Large intestine (tissue), 12 donors: Measurements from ENCODE around the gene QDPR. TPM values are rescaled to one million over a fixed set of nuclear protein-coding genes. Genes with fewer than 3 reads are reported as not detected.

ENCODE experiments used
- DNase-seq, 2 donors: peaks; one replicate each; pipeline versions ENCODE4 v3.0.0 to v3.0.0-alpha.2; 2013
- H3K27ac ChIP-seq: one replicate; pipeline ENCODE4 v1.5.1; 2013; ENCODE audit warnings: low read length
- H3K27me3 ChIP-seq: 2 replicates; pipeline ENCODE4 v1.6.1; 2013; ENCODE audit warnings: low read length; ENCODE audit not compliant: control insufficient read depth, insufficient read depth
- H3K36me3 ChIP-seq: 2 replicates; pipeline ENCODE4 v1.6.1; 2013; ENCODE audit warnings: low read length; ENCODE audit not compliant: control insufficient read depth, insufficient read depth
- H3K4me1 ChIP-seq: one replicate; pipeline ENCODE4 v1.6.1; 2013; ENCODE audit warnings: low read length; ENCODE audit not compliant: control insufficient read depth, insufficient read depth
- H3K4me3 ChIP-seq: one replicate; pipeline ENCODE4 v1.5.1; 2013; ENCODE audit warnings: low read length
- H3K9me3 ChIP-seq: one replicate; pipeline ENCODE4 v1.6.1; 2013; ENCODE audit warnings: mild to moderate bottlenecking, low read depth, low read length, moderate library complexity; ENCODE audit not compliant: control insufficient read depth
- whole genome bisulfite sequencing: methylation state at CpG from one replicate; pipeline ENCODE4 v1.1.5; 2013; ENCODE audit warnings: low lambda C conversion rate; ENCODE audit not compliant: insufficient coverage; 5-methylcytosine and 5-hydroxymethylcytosine counted together
- long read RNA-seq, 11 donors: transcript quantifications; one replicate each; lab custom pipeline, GENCODE V29; 2026
- polyA plus RNA-seq: library from polyadenylated mRNA; unstranded; fragments of 120-200 nt; gene quantifications from one replicate; pipeline ENCODE4 v1.2.1, GENCODE V29; 2013

QDPR gene
- polyA plus RNA-seq, result 72.9 TPM
- long read RNA-seq, donor 1, transcript QDPR-201 (7 exons, 1,648 nt), result major isoform, 23 of 28 reads
- long read RNA-seq, donor 1, partial matches to known transcripts, result 0 of 28 reads
- long read RNA-seq, donor 1, other reads (novel, unspliced or antisense), result 0 of 28 reads
- long read RNA-seq, donor 2, transcript QDPR-201 (7 exons, 1,648 nt), result major isoform, 79 of 101 reads
- long read RNA-seq, donor 2, partial matches to known transcripts, result 12 of 101 reads
- long read RNA-seq, donor 2, other reads (novel, unspliced or antisense), result 0 of 101 reads
- long read RNA-seq, donor 3, transcript QDPR-201 (7 exons, 1,648 nt), result major isoform, 52 of 82 reads
- long read RNA-seq, donor 3, transcript QDPR-205 (6 exons, 1,374 nt), result minor isoform, 5 of 82 reads
- long read RNA-seq, donor 3, partial matches to known transcripts, result 13 of 82 reads
- long read RNA-seq, donor 3, other reads (novel, unspliced or antisense), result 5 of 82 reads
- long read RNA-seq, donor 4, transcript QDPR-201 (7 exons, 1,648 nt), result major isoform, 6 of 7 reads
- long read RNA-seq, donor 4, partial matches to known transcripts, result 0 of 7 reads
- long read RNA-seq, donor 4, other reads (novel, unspliced or antisense), result 0 of 7 reads
- long read RNA-seq, donor 5, transcript QDPR-201 (7 exons, 1,648 nt), result major isoform, 15 of 23 reads
- long read RNA-seq, donor 5, transcript QDPR-202 (6 exons, 1,278 nt), result minor isoform, 5 of 23 reads
- long read RNA-seq, donor 5, partial matches to known transcripts, result 0 of 23 reads
- long read RNA-seq, donor 5, other reads (novel, unspliced or antisense), result 0 of 23 reads
- long read RNA-seq, donor 6, transcript QDPR-201 (7 exons, 1,648 nt), result major isoform, 52 of 78 reads
- long read RNA-seq, donor 6, transcript QDPR-205 (6 exons, 1,374 nt), result minor isoform, 5 of 78 reads
- long read RNA-seq, donor 6, partial matches to known transcripts, result 11 of 78 reads
- long read RNA-seq, donor 6, other reads (novel, unspliced or antisense), result 6 of 78 reads
- long read RNA-seq, donor 7, transcript QDPR-201 (7 exons, 1,648 nt), result major isoform, 16 of 18 reads
- long read RNA-seq, donor 7, partial matches to known transcripts, result 0 of 18 reads
- long read RNA-seq, donor 7, other reads (novel, unspliced or antisense), result 0 of 18 reads
- long read RNA-seq, donor 8, transcript QDPR-201 (7 exons, 1,648 nt), result major isoform, 70 of 101 reads
- long read RNA-seq, donor 8, transcript QDPR-205 (6 exons, 1,374 nt), result minor isoform, 8 of 101 reads
- long read RNA-seq, donor 8, partial matches to known transcripts, result 13 of 101 reads
- long read RNA-seq, donor 8, other reads (novel, unspliced or antisense), result 6 of 101 reads
- long read RNA-seq, donor 9, transcript QDPR-201 (7 exons, 1,648 nt), result major isoform, 46 of 62 reads
- long read RNA-seq, donor 9, partial matches to known transcripts, result 12 of 62 reads
- long read RNA-seq, donor 9, other reads (novel, unspliced or antisense), result 0 of 62 reads
- long read RNA-seq, donor 10, transcript QDPR-205 (6 exons, 1,374 nt), result minor isoform, 10 of 65 reads
- long read RNA-seq, donor 10, transcript QDPR-202 (6 exons, 1,278 nt), result minor isoform, 5 of 65 reads
- long read RNA-seq, donor 10, transcript QDPR-201 (7 exons, 1,648 nt), result major isoform, 40 of 65 reads
- long read RNA-seq, donor 10, partial matches to known transcripts, result 0 of 65 reads
- long read RNA-seq, donor 10, other reads (novel, unspliced or antisense), result 8 of 65 reads
- long read RNA-seq, donor 11, transcript QDPR-201 (7 exons, 1,648 nt), result major isoform, 33 of 50 reads
- long read RNA-seq, donor 11, partial matches to known transcripts, result 11 of 50 reads
- long read RNA-seq, donor 11, other reads (novel, unspliced or antisense), result 0 of 50 reads

DNA sequence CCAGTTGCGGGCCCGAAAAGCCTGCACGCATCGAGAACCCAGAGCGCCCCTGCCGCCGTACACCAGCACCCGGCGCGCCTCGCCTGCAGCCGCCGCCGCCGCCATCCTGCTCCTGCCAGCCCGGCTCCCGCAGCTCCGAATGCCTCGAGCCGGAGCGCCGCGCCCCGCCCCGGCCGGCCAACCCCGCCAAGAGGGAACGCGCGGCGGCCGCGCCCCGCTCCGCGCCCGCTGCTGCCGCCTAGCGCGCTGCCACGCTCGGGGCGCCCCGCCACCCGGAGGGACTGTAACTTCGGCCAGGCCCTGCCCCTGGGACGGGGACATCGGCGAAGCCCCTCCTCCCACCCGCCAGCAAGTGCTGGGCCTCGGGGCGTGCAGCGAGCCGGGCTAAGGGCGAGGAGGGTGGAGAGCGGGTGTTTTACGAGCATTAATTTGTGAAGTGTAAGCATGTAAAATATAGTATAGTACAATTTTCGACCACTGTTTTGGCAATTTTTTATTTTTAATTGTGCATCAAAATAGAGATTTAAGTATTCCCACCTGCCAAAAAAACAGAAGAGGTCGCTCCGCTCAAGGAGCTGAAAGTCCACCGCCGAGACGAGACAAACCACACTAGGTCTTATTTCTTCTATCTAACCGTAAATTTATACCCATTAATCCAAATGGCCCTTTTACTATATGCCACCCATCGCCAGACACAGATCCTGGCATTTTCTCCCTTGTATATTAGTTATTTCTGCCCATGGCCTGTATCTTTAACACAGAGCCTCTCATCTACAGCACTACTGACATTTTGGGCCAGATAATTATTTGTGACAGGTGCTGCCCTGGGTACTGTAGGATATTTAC lies at the start of gene QDPR:
TSS of gene QDPR (minus strand) at position 141 of the 846 bp plus-strand sequence. CDS start at position 105, 36 bp downstream.
- Histone ChIP-seq H3K27ac (peak within 1 kb of the TSS; percentile 92), H3K9me3 (no peaks in the 10 kb centered on the region), H3K4me3 (peak within 1 kb of the TSS; percentile 88), H3K27me3 (no peaks in the 10 kb centered on the region), H3K36me3 (peaks cover 17% of the 10 kb centered on the region), H3K4me1 (peaks cover 10% of the 10 kb centered on the region)
- DNase-seq, result peak; percentile 63 to 86
- 28% methylated on average over 4 of the region's 65 CpGs for WGBS

DNA sequence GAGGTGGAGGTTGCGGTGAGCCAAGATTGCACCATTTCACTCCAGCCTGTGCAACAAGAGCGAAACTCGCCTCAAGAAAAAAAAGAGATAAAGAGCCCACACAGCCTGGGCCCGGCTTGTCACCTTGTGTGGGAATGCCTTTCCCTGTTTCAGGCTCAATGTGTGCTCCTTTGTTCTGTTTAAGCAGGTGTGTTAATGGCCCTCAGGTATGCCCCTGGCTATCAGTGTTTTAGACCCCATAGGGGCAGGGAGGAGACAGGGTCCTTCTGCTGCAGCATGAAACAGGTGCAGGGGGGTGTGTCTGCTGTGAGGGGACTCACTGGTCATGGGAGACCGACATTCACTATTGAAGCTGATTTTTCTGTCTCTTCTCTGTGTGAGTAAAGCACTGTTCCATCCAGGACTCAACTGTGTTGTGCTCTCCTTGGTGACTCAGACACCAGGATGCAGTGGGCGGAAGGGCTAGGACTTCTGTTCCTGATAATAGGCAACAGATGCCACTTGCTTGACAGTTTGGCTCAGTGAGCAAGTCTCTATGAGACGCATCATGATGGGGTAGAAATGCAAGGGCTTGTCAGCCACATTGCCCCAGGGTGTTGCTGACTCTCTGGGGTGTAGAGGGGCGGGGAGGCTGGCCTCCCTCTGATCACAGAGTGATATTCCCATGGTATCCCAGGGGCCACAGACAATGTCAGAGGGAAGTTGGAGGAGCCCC lies 49.5 kb upstream of the QDPR start:
- DNase-seq, result no peak
- no CpG with 5 or more reads among the region's 8 CpGs for WGBS
- no peak overlapping the region for H3K4me3 ChIP-seq
- no peaks in the 10 kb centered on the region for H3K27me3 ChIP-seq
- H3K4me1 ChIP-seq, result peaks cover 5% of the 10 kb centered on the region
- no peak overlapping the region for H3K27ac ChIP-seq
- no peaks in the 10 kb centered on the region for H3K9me3 ChIP-seq
- no peaks in the 10 kb centered on the region for H3K36me3 ChIP-seq

DNA sequence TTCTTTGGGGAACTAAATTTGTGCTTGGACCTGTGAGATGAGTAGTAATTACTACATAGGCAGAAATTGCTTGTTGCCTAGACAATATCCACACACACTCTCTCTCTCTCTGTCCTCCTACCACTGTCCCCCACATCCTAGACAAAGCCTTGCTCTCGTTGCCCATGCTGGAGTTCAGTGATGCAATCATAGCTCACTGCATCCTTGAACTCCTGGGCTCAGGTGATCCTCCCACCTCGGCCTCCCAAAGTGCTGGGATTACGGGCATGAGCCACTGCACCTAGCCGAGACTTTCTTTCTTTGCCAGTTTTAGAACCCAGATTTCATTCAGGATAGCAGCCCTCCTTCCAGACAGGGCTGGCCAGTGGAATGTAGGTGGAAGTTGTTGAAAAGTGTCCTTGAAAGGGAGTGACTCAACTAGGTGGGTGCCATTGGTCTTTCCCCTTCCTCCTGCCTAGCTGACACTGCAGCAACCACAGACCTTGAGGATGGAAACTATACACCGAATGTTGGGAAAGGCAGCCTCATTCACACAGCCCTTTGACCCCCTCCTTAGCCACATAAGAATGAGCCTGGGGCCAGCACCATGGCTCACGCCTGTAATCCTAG lies 48.3 kb upstream of the QDPR start:
- Histone ChIP-seq H3K4me3 (no peak overlapping the region), H3K4me1 (peaks cover 5% of the 10 kb centered on the region), H3K9me3 (no peaks in the 10 kb centered on the region)

GRCh38 chr4:17559709-17560048 lies 47.8 kb upstream of the QDPR start:
- Histone ChIP-seq H3K27me3 (peaks cover 3% of the 10 kb centered on the region), H3K27ac (peak overlapping the region; percentile 11)
- WGBS, result 86% methylated on average over 1 of the region's 3 CpGs

More for the DNA sequence above, 48.3 kb upstream of the QDPR start:
- WGBS, result no CpG with 5 or more reads among the region's 6 CpGs
- Histone ChIP-seq H3K27ac (no peak overlapping the region), H3K27me3 (peaks cover under 1% of the 10 kb centered on the region), H3K36me3 (no peaks in the 10 kb centered on the region)
- no peak for DNase-seq

DNA sequence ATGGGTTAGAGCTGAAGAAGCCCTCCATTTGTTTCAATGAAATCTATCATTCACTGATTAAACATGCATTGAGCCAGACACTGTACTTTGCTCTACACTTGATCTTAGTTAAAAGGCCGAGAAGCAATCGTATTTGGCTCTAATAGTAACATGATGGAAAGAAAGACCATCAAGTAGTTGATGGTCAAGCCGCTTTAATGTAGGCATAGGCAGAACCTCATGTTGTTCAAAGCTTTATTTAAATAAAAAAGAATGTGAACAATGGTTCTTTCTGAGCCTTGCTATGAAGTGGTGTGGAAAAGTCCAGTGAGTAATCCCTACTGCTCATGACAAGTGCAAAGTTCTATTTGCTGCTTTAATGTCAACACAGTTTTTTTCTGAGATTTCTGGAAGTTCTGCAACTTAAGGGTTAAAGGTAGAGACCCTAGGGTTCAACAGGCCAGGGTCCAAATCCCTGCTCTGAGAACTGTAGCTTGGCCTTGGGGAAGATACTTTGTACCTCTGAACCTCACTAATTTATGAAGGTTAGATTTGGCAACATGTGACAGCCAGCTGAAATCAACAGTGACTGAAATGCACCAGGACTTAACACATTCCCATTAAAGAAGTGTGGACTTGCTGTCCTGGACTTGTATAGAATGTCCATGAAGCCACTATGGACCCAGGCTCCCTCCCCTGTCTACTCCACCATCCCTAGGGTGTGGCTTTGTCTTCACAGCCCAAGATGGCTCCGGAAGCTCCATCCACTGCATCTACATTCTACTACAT lies 47.2 kb upstream of the QDPR start:
- Histone ChIP-seq H3K36me3 (no peaks in the 10 kb centered on the region), H3K27me3 (peaks cover 3% of the 10 kb centered on the region), H3K9me3 (no peaks in the 10 kb centered on the region), H3K27ac (peak overlapping the region; percentile 41), H3K4me1 (peaks cover 5% of the 10 kb centered on the region), H3K4me3 (no peak overlapping the region)
- no CpG with 5 or more reads among the region's 4 CpGs for WGBS
- DNase-seq, result peak; percentile 37 to 77

More at GRCh38 chr4:17559709-17560048, 47.8 kb upstream of the QDPR start:
- no peaks in the 10 kb centered on the region for H3K9me3 ChIP-seq
- no peaks in the 10 kb centered on the region for H3K36me3 ChIP-seq
- H3K4me1 ChIP-seq, result peaks cover 5% of the 10 kb centered on the region
- H3K4me3 ChIP-seq, result no peak overlapping the region
- DNase-seq, result no peak

- Histone ChIP-seq H3K4me1 (peaks cover 5% of the 10 kb centered on the region), H3K4me3 (no peak overlapping the region), H3K27me3 (peaks cover 3% of the 10 kb centered on the region), H3K36me3 (no peaks in the 10 kb centered on the region), H3K9me3 (no peaks in the 10 kb centered on the region), H3K27ac (no peak overlapping the region)
- no peak for DNase-seq
- WGBS, result 86% methylated on average over 1 of the region's 5 CpGs
These were observed 46.0 kb upstream of the QDPR start for GRCh38 chr4:17557880-17558279.

GRCh38 chr4:17556498-17556897 lies 44.6 kb upstream of the QDPR start:
- Histone ChIP-seq H3K27ac (no peak overlapping the region), H3K4me3 (no peak overlapping the region), H3K9me3 (no peaks in the 10 kb centered on the region), H3K36me3 (no peaks in the 10 kb centered on the region), H3K4me1 (peaks cover 5% of the 10 kb centered on the region), H3K27me3 (peaks cover 5% of the 10 kb centered on the region)
- no peak for DNase-seq

GRCh38 chr4:17554568-17554967 lies 42.7 kb upstream of the QDPR start:
- H3K36me3 ChIP-seq, result no peaks in the 10 kb centered on the region
- H3K4me1 ChIP-seq, result peaks cover 5% of the 10 kb centered on the region
- H3K9me3 ChIP-seq, result no peaks in the 10 kb centered on the region
- no peak for DNase-seq
- H3K4me3 ChIP-seq, result no peak overlapping the region
- WGBS, result 100% methylated on average over 2 of the region's 4 CpGs
- H3K27me3 ChIP-seq, result peaks cover 6% of the 10 kb centered on the region
- no peak overlapping the region for H3K27ac ChIP-seq
